ENCODE measurements around the gene ACAD11.
"Not testable (repeated sequence)": the region's sequence is repeated elsewhere in the genome, so short reads cannot be mapped to it uniquely, and the experiment has no call there.

ACAD11 gene

GRCh38 chr3:132625613-132626012 is 34.0 kb downstream of the ACAD11 start:
- DNase-seq (ENCODE audit: low read depth) = no peak
- TF ChIP-seq, protein P1, sequence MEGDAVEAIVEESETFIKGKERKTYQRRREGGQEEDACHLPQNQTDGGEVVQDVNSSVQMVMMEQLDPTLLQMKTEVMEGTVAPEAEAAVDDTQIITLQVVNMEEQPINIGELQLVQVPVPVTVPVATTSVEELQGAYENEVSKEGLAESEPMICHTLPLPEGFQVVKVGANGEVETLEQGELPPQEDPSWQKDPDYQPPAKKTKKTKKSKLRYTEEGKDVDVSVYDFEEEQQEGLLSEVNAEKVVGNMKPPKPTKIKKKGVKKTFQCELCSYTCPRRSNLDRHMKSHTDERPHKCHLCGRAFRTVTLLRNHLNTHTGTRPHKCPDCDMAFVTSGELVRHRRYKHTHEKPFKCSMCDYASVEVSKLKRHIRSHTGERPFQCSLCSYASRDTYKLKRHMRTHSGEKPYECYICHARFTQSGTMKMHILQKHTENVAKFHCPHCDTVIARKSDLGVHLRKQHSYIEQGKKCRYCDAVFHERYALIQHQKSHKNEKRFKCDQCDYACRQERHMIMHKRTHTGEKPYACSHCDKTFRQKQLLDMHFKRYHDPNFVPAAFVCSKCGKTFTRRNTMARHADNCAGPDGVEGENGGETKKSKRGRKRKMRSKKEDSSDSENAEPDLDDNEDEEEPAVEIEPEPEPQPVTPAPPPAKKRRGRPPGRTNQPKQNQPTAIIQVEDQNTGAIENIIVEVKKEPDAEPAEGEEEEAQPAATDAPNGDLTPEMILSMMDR (IDR thresholded peaks at IDR 0.05; ENCODE audit: control insufficient read depth, extremely low read depth, insufficient read depth) = no peak
- no peak overlapping the region for H3K4me3 ChIP-seq (ENCODE audit: low read depth, low read length)

- DNase-seq (ENCODE audit: low read depth) = no peak
- TF ChIP-seq, protein P1 (IDR thresholded peaks at IDR 0.05; ENCODE audit: control insufficient read depth, extremely low read depth, insufficient read depth) = no peak
- no peak overlapping the region for H3K4me3 ChIP-seq (ENCODE audit: low read depth, low read length)
Measured at GRCh38 chr3:132624790-132625189, 34.8 kb downstream of the ACAD11 start.

DNA sequence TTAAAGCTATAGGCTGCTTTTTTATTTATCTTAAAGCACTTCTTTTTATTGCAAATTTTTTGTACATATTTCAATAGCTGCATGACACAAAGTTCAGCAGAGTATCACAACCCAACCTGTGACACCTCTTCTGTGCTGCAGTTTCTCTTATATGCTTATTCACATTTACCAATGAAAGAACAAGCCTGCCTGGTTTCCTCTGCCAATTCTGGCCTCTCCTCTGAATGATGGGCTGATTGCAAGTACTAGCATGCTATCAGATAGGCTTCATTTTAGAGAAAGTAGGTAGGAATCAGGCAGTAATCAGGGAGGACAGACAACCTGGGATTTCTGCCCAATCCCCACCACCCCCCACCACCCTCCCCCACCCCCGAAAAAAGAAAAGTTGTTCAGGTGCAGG is 36.0 kb downstream of the ACAD11 start:
- TF ChIP-seq, protein P1 (IDR thresholded peaks at IDR 0.05; ENCODE audit: control insufficient read depth, extremely low read depth, insufficient read depth) = no peak
- H3K4me3 ChIP-seq (ENCODE audit: low read depth, low read length) = no peak overlapping the region
- no peak for DNase-seq (ENCODE audit: low read depth)

DNA sequence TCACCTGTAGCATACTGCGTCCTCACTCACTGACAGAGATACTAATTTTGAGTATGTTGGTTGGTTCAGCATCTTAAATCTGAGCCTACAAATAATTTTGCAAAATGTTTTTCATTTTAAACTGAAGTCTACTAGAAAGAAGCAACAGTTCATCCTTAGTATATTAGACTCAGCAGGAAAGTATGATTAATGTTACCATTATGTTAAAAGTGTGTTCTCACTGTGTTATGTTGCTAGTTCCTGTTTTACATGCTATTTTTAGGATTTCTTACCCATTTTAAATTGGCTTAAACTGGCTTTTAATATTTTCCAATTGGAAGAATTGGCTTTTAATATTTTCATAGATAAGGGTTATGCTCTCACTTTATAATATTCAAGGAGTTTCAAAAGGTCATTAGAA is 36.8 kb downstream of the ACAD11 start:
- TF ChIP-seq, protein P1 (IDR thresholded peaks at IDR 0.05; ENCODE audit: control insufficient read depth, extremely low read depth, insufficient read depth) = no peak
- DNase-seq (ENCODE audit: low read depth) = no peak
- H3K4me3 ChIP-seq (ENCODE audit: low read depth, low read length) = no peak overlapping the region

DNA sequence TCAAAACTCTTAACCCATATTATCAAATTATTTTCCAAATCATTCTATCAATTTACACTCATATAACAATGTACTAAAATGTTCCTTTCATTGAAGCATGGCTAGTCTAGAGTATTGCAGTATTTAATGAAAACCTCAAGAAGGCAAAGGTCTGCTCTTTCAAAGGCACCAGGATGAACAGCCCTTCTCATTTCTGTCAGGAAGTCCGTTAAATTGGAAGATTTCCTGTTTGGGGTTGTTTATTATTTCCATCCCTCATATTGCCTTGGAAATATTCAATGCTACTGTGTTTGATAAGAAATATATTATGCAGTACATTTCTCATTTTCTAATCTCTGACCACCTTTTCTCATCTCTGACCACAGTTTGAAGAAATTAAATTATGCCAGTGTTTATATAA is 37.5 kb downstream of the ACAD11 start:
- DNase-seq (ENCODE audit: low read depth) = no peak
- TF ChIP-seq, protein P1 (IDR thresholded peaks at IDR 0.05; ENCODE audit: control insufficient read depth, extremely low read depth, insufficient read depth) = no peak
- no peak overlapping the region for H3K4me3 ChIP-seq (ENCODE audit: low read depth, low read length)

DNA sequence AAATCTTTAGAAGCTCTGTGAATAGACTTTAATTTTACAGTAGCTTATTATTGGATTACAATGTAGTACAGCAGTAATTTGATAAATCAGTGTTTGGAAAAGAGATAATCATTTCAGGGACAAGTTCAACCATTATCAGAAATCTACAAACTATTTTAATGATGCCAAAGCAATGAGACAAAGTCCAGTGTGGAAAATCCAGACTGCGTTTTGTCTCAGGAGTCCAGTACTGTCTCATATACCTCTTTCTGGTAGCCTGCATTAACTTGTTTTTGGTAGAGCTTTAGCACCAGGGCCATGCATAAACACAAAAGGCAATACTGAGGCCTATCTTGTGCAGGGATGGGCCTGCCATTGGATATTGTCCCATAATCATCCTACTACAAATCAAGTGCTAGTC is 42.8 kb downstream of the ACAD11 start:
- no peak overlapping the region for H3K4me3 ChIP-seq (ENCODE audit: low read depth, low read length)
- TF ChIP-seq, protein P1 (IDR thresholded peaks at IDR 0.05; ENCODE audit: control insufficient read depth, extremely low read depth, insufficient read depth) = no peak
- DNase-seq (ENCODE audit: low read depth) = no peak

DNA sequence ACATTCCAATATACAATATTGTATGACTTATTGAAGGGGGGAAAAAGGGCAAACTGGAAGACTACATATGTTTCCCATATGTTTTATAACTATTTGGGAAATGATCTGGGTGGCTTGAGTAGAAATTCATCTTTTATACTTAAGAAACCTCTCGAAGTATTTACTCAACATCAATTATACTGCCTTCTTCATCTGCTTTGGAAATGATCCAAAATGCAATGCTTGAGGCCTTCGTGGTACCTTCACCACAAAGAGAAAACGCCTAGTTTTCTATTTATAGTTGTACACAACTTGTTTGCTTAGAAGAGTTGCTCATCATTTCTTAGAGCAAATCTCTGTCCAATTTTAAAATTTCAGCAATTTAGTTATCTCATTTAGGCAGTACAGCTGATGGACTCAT is 43.7 kb downstream of the ACAD11 start:
- no peak for DNase-seq (ENCODE audit: low read depth)
- TF ChIP-seq, protein P1 (IDR thresholded peaks at IDR 0.05; ENCODE audit: control insufficient read depth, extremely low read depth, insufficient read depth) = no peak
- H3K4me3 ChIP-seq (ENCODE audit: low read depth, low read length) = no peak overlapping the region

GRCh38 chr3:132615301-132615700 is 44.3 kb downstream of the ACAD11 start:
- not testable (repeated sequence) for DNase-seq (ENCODE audit: low read depth); H3K4me3 ChIP-seq (ENCODE audit: low read depth, low read length)

- DNase-seq (ENCODE audit: low read depth) = not testable (repeated sequence)
Measured at GRCh38 chr3:132606620-132607019, 53.0 kb downstream of the ACAD11 start.

More at GRCh38 chr3:132606620-132607019, 53.0 kb downstream of the ACAD11 start:
- not testable (repeated sequence) for H3K4me3 ChIP-seq (ENCODE audit: low read depth, low read length)
